ENCODE data around the gene ASTN2. TPM values are rescaled to one million over a fixed set of nuclear protein-coding genes. Genes with fewer than 3 reads are reported as not detected.

ASTN2 gene
- total and polyA plus RNA-seq, 10 of the 15 experiments (the other 5 are each of a cell fraction or from before 2014, with no cell fraction given), result 1.4 to 15.7 (median 7.0) TPM

DNA sequence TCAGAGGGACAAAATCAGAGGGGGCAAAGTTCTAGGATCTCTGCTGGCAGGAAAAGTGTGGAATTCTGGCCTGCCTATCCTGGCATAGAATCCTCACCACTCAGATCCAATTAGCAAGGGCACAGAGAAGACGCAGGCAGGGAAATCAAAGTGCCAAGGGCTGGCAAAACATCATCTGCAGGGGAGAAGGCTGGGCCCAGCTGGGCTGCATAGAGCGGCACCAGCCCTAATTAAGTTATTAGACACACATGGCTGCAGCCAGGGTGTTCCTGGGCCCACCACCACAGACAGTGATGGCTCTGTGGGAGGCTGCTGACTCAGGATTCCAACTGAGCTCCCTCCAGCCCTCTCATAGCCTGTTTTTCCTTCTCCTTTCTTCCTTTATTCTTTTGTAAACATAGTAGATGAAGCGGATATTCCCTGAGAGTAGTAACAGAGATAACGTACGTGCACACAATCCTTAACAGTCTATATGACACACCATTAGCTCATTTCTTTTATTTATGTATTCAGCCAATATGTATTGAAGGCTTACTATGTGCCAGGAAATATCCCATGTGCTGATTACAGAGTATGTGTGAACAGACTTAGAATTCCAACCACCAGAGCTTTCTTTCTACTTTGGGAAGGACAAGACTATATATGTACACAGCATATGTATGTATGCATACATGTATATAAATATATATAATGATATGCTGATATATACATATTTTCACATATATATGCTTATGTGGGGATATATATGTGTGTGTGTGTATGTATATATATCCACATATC is 236.1 kb downstream of the ASTN2 start (continued):
- TF ChIP-seq NR2C1 (IDR thresholded peaks at IDR 0.05) (no peak), YBX1 (IDR thresholded peaks at IDR 0.05) (no peak), JUND (IDR thresholded peaks at IDR 0.05; ENCODE audit: low read depth, low read length) (no peak), EP300 (IDR thresholded peaks at IDR 0.05; ENCODE audit: borderline replicate concordance in 1 of 2, control insufficient read depth in 1 of 2, low read depth in 2 of 2, low read length in 2 of 2) (no peak), CHD4 (IDR thresholded peaks at IDR 0.05) (no peak)
- TF ChIP-seq, protein P1, sequence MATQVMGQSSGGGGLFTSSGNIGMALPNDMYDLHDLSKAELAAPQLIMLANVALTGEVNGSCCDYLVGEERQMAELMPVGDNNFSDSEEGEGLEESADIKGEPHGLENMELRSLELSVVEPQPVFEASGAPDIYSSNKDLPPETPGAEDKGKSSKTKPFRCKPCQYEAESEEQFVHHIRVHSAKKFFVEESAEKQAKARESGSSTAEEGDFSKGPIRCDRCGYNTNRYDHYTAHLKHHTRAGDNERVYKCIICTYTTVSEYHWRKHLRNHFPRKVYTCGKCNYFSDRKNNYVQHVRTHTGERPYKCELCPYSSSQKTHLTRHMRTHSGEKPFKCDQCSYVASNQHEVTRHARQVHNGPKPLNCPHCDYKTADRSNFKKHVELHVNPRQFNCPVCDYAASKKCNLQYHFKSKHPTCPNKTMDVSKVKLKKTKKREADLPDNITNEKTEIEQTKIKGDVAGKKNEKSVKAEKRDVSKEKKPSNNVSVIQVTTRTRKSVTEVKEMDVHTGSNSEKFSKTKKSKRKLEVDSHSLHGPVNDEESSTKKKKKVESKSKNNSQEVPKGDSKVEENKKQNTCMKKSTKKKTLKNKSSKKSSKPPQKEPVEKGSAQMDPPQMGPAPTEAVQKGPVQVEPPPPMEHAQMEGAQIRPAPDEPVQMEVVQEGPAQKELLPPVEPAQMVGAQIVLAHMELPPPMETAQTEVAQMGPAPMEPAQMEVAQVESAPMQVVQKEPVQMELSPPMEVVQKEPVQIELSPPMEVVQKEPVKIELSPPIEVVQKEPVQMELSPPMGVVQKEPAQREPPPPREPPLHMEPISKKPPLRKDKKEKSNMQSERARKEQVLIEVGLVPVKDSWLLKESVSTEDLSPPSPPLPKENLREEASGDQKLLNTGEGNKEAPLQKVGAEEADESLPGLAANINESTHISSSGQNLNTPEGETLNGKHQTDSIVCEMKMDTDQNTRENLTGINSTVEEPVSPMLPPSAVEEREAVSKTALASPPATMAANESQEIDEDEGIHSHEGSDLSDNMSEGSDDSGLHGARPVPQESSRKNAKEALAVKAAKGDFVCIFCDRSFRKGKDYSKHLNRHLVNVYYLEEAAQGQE (IDR thresholded peaks at IDR 0.05; ENCODE audit: low read depth, low read length), result no peak
- TF ChIP-seq, protein P2, sequence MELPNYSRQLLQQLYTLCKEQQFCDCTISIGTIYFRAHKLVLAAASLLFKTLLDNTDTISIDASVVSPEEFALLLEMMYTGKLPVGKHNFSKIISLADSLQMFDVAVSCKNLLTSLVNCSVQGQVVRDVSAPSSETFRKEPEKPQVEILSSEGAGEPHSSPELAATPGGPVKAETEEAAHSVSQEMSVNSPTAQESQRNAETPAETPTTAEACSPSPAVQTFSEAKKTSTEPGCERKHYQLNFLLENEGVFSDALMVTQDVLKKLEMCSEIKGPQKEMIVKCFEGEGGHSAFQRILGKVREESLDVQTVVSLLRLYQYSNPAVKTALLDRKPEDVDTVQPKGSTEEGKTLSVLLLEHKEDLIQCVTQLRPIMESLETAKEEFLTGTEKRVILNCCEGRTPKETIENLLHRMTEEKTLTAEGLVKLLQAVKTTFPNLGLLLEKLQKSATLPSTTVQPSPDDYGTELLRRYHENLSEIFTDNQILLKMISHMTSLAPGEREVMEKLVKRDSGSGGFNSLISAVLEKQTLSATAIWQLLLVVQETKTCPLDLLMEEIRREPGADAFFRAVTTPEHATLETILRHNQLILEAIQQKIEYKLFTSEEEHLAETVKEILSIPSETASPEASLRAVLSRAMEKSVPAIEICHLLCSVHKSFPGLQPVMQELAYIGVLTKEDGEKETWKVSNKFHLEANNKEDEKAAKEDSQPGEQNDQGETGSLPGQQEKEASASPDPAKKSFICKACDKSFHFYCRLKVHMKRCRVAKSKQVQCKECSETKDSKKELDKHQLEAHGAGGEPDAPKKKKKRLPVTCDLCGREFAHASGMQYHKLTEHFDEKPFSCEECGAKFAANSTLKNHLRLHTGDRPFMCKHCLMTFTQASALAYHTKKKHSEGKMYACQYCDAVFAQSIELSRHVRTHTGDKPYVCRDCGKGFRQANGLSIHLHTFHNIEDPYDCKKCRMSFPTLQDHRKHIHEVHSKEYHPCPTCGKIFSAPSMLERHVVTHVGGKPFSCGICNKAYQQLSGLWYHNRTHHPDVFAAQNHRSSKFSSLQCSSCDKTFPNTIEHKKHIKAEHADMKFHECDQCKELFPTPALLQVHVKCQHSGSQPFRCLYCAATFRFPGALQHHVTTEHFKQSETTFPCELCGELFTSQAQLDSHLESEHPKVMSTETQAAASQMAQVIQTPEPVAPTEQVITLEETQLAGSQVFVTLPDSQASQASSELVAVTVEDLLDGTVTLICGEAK (IDR thresholded peaks at IDR 0.05; ENCODE audit: borderline replicate concordance), result no peak
